ENCODE measurements around the gene CAB39.

GRCh38 chr2:230847883-230848388 lies 135.3 kb downstream of the CAB39 start:
- TF ChIP-seq CTCF (conservative IDR thresholded peaks at IDR 0.05; ENCODE audit: low read depth, low read length) (peak; percentile 77), EZH2phosphoT487 (IDR thresholded peaks at IDR 0.05; ENCODE audit: borderline replicate concordance, low read length) (no peak)

All from PC-3 (cell line).